ENCODE data around the gene BHLHE40.

- TF ChIP-seq EP300 (IDR thresholded peaks at IDR 0.05; ENCODE audit: borderline replicate concordance) (no peak), TCF12 (IDR thresholded peaks at IDR 0.05; ENCODE audit: low read depth) (no peak), EGR1 (IDR thresholded peaks at IDR 0.05) (no peak), RAD21 (IDR thresholded peaks at IDR 0.05; ENCODE audit: low read depth) (no peak)
Measured at GRCh38 chr3:4999531-5000184, 20.4 kb downstream of the BHLHE40 start.

Measured in Ishikawa (cell line).